ENCODE results near the gene SCAF4. TPM values are rescaled to one million over a fixed set of nuclear protein-coding genes. Genes with fewer than 3 reads are reported as not detected.
"Not testable (repeated sequence)": the region's sequence is repeated elsewhere in the genome, so short reads cannot be mapped to it uniquely, and the experiment has no call there.

The SCAF4 gene
- total RNA-seq, 1 donor from 2014 or later = 71.8 TPM

DNA sequence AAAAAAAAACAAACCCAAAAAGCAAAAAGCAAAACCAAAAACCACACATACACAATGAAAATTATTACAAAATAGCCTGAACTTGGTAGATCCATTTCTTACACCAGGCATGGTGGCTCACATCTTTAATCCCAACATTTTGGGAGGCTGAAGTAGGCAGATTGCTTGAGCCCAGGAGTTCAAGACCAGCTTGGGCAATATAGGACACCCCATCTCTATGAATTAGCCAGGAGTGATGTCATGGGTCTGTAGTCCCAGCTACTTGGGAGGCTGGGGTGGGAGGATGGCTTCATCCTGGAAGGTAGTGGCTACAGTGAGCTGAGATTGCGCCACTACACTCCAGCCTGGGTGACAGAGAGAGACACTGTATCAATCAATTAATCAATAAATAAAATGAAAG, 42.1 kb upstream of the SCAF4 start:
- Mint-ChIP-seq H3K36me3 (ENCODE audit: low read depth) (no peaks in the 10 kb centered on the region), H3K4me3 (no peak overlapping the region), H3K9me3 (no peaks in the 10 kb centered on the region), H3K27me3 (ENCODE audit: low read depth) (no peaks in the 10 kb centered on the region), H3K4me1 (no peaks in the 10 kb centered on the region), H3K27ac (ENCODE audit: unreplicated experiment) (no peak overlapping the region)
- TF ChIP-seq, protein P1, sequence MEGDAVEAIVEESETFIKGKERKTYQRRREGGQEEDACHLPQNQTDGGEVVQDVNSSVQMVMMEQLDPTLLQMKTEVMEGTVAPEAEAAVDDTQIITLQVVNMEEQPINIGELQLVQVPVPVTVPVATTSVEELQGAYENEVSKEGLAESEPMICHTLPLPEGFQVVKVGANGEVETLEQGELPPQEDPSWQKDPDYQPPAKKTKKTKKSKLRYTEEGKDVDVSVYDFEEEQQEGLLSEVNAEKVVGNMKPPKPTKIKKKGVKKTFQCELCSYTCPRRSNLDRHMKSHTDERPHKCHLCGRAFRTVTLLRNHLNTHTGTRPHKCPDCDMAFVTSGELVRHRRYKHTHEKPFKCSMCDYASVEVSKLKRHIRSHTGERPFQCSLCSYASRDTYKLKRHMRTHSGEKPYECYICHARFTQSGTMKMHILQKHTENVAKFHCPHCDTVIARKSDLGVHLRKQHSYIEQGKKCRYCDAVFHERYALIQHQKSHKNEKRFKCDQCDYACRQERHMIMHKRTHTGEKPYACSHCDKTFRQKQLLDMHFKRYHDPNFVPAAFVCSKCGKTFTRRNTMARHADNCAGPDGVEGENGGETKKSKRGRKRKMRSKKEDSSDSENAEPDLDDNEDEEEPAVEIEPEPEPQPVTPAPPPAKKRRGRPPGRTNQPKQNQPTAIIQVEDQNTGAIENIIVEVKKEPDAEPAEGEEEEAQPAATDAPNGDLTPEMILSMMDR (conservative IDR thresholded peaks at IDR 0.05) = no peak
- no peak for DNase-seq (ENCODE audit: low read depth, low spot score)

DNA sequence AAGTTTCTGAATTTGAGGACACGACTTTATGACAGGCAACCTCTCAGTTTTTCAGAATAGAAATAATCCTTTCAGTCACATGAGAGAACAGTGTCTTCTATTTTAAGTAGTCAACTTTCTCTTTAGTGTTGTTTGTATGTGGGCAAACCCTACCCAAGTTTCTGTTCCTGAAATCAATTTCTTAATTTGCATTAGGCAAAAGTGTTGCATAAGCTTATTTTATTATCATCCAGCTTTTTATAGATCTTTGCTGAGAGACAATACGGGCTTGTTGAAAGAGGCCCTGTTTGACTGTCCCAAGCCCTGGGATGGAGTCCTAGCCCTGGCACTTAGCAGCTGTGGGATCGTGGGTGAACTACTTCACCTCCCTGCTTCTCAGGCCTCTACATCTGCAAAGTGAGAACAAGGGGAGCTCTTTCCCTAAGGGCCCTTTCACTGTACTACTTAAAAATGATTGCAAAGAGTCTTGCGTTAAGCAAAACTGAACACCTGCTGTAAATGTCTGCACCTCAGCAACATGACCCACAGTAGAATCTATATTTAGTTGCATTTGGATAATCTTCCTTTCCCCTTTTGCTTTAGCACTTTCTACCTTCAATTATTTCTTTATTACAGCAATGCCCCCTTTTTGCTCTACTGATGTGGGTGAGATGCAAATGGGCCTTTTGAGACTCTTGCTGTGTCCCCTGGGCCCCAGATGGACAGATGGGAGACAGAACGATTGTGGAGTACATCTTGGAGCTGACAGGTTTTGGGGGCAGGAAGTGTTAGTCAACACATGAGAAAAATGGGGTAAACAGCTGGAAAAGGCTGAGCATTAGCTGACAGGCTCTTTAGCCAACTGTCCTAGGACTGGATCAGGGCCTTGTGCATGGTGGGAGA, 41.0 kb upstream of the SCAF4 start:
- Mint-ChIP-seq H3K36me3 (ENCODE audit: low read depth) (no peaks in the 10 kb centered on the region), H3K27ac (ENCODE audit: unreplicated experiment) (no peak overlapping the region), H3K4me1 (no peaks in the 10 kb centered on the region), H3K4me3 (no peak overlapping the region), H3K27me3 (ENCODE audit: low read depth) (no peaks in the 10 kb centered on the region), H3K9me3 (no peaks in the 10 kb centered on the region)
- no peak for DNase-seq (ENCODE audit: low read depth, low spot score)
- TF ChIP-seq, protein P1 (conservative IDR thresholded peaks at IDR 0.05) = no peak

DNA sequence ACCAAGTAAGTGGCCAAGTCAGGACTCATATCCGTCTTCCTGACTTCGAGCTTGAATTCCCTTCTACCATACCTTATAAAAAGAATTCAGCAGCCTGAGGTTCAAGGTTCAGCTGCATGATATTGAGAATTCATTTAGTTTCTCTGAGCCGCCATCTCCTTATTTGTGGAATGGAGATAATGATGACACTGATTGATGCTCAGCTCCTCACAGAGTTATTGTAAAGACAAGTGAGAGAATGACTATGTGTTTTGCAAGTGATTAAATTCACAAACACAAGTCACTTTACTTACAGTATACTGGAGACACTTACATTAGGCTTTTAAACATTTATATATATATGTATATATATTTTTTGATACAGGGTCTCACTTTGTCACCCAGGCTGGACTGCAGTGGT, 39.8 kb upstream of the SCAF4 start:
- TF ChIP-seq, protein P1 (conservative IDR thresholded peaks at IDR 0.05) = no peak
- Mint-ChIP-seq H3K36me3 (ENCODE audit: low read depth) (no peaks in the 10 kb centered on the region), H3K9me3 (no peaks in the 10 kb centered on the region), H3K27ac (ENCODE audit: unreplicated experiment) (no peak overlapping the region), H3K4me1 (no peaks in the 10 kb centered on the region), H3K4me3 (no peak overlapping the region), H3K27me3 (ENCODE audit: low read depth) (no peaks in the 10 kb centered on the region)
- no peak for DNase-seq (ENCODE audit: low read depth, low spot score)

DNA sequence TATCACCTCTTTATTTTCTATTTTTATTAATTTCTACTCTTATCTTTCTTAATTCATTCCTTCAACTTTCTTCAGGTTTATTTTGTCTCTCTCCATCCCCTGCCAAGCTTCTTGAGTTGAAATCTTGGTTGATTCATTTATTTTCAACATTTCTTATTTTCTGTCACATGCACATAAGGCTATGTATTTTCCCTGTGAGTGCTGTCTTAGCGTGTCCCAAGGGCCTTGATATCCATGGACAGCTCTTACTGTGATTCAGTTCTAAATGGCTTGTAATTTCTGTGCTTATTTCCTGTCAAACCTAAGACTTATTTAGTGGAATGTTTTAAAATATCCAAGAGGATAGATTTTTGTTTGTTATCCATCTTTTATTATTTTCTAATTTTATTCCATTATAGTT, 36.8 kb upstream of the SCAF4 start:
- DNase-seq (ENCODE audit: low read depth, low spot score) = no peak
- H3K4me3 Mint-ChIP-seq = no peak overlapping the region
- peaks cover 6% of the 10 kb centered on the region for H3K9me3 Mint-ChIP-seq
- H3K27ac Mint-ChIP-seq (ENCODE audit: unreplicated experiment) = no peak overlapping the region
- H3K36me3 Mint-ChIP-seq (ENCODE audit: low read depth) = peaks cover 6% of the 10 kb centered on the region
- TF ChIP-seq, protein P1 (conservative IDR thresholded peaks at IDR 0.05) = no peak
- H3K27me3 Mint-ChIP-seq (ENCODE audit: low read depth) = no peaks in the 10 kb centered on the region
- H3K4me1 Mint-ChIP-seq = no peaks in the 10 kb centered on the region

DNA sequence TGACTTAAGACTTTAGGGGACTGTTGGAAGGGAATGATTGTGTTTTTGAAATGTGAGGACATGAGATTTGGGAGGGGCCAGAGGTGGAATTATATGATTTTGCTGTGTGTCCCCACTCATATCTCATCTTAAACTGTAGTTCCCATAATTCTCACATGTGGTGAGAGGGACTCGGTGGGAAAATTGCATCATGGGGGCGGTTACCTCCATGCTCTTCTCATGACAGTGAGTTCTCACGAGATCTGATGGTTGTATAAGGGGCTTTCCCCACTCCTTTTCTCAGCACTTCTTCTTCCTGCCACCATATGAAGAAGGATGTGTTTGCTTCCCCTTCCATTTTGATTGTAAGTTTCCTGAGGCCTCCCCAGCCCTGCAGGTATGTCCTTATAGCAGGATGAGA, 35.0 kb upstream of the SCAF4 start:
- H3K27ac Mint-ChIP-seq (ENCODE audit: unreplicated experiment) = no peak overlapping the region
- H3K27me3 Mint-ChIP-seq (ENCODE audit: low read depth) = no peaks in the 10 kb centered on the region
- no peak for DNase-seq (ENCODE audit: low read depth, low spot score)
- TF ChIP-seq, protein P1 (conservative IDR thresholded peaks at IDR 0.05) = no peak
- H3K4me3 Mint-ChIP-seq = no peak overlapping the region
- H3K4me1 Mint-ChIP-seq = no peaks in the 10 kb centered on the region
- H3K9me3 Mint-ChIP-seq = peaks cover 6% of the 10 kb centered on the region
- H3K36me3 Mint-ChIP-seq (ENCODE audit: low read depth) = peaks cover 6% of the 10 kb centered on the region

DNA sequence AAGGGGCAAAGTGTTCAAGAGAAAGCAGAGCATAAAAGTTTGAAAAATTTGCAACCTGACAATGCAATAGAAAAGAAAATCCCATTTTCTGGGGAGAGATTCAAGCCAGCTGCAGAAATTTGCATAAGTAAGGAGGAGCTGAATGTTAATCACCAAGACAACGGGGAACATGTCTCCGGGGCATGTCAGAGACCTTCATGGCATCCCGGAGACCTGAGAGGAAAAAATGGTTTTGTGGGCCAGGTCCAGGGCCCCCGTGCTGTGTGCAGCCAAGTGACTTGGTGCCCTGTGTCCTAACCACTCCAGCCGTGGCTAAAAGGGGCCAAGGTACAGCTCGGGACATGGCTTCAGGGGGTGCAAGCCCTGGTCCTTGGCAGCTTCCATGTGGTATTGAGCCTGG, 33.9 kb upstream of the SCAF4 start:
- H3K27ac Mint-ChIP-seq (ENCODE audit: unreplicated experiment); H3K9me3 Mint-ChIP-seq; H3K4me3 Mint-ChIP-seq: not testable (repeated sequence)

More for the DNA sequence above, 33.9 kb upstream of the SCAF4 start:
- not testable (repeated sequence) for DNase-seq (ENCODE audit: low read depth, low spot score); H3K36me3 Mint-ChIP-seq (ENCODE audit: low read depth); H3K4me1 Mint-ChIP-seq; H3K27me3 Mint-ChIP-seq (ENCODE audit: low read depth)

Data from neural crest cell (in vitro differentiated cells).